Sigmoid colon (tissue), 3 donors: ENCODE measurements around the gene SZT2.

ENCODE experiments used
- CTCF ChIP-seq, 4 experiments: fragments of 450-650 bp in 3 of 4; fragments of 200-600 bp in 1 of 4; IDR thresholded peaks; one replicate each; pipeline ENCODE4 v1.5.1; 2016 to 2019; ENCODE audit warnings: antibody characterized with exemption in 4 of 4, mild to moderate bottlenecking in 3 of 4, moderate library complexity in 2 of 4
- POLR2A ChIP-seq, 2 donors: fragments of 450-650 bp; IDR thresholded peaks; one replicate each; pipeline ENCODE4 v1.6.1; 2016; ENCODE audit warnings: antibody characterized with exemption in 2 of 2, mild to moderate bottlenecking in 2 of 2, moderate library complexity in 2 of 2

- TF ChIP-seq CTCF (IDR thresholded peaks at IDR 0.05) (no peak), POLR2A (IDR thresholded peaks at IDR 0.05) (no peak)
Observed at GRCh38 chr1:43419627-43420425, 30.1 kb downstream of the SZT2 start.
